HepG2 (cell line): ENCODE measurements around the gene F13B. TPM values are rescaled to one million over a fixed set of nuclear protein-coding genes. Genes with fewer than 3 reads are reported as not detected.
A peak's percentile ranks its signal among the peaks of the same experiment; 100 is the strongest.
"Not testable (repeated sequence)": the region's sequence is repeated elsewhere in the genome, so short reads cannot be mapped to it uniquely, and the experiment has no call there.

ENCODE experiments used
- ARHGAP35 ChIP-seq: sonication (generic); formaldehyde crosslinking; IDR thresholded peaks from 2 replicates; pipeline ENCODE4 v1.9.0; 2022; ENCODE audit warnings: mild to moderate bottlenecking, inconsistent platforms, moderate library complexity, missing genetic modification reagents, borderline replicate concordance
- FOXK1 ChIP-seq: sonication (generic); formaldehyde crosslinking; IDR thresholded peaks from 2 replicates; pipeline ENCODE4 v1.4.0; 2020; ENCODE audit warnings: low read depth, missing genetic modification reagents, borderline replicate concordance
- GATAD1 ChIP-seq: IDR thresholded peaks from 2 replicates; pipeline ENCODE4 v1.6.1; 2016; ENCODE audit warnings: missing genetic modification reagents, missing compliant biosample characterization
- NONO ChIP-seq, 2 experiments: fragments of 450-650 bp in 1 of 2; sonication (generic) in 1 of 2; formaldehyde crosslinking in 1 of 2; IDR thresholded peaks in 1 of 2; conservative IDR thresholded peaks in 1 of 2; 2 replicates each; pipeline versions ENCODE4 v1.6.1 to v1.8.0; 2017 to 2022; ENCODE audit warnings: mild to moderate bottlenecking in 1 of 2, missing genetic modification reagents in 1 of 2, moderate library complexity in 1 of 2
- POLR2A ChIP-seq, 2 experiments: IDR thresholded peaks; 2 replicates each; pipeline ENCODE4 v1.6.1; 2011; ENCODE audit warnings: low read depth in 2 of 2, low read length in 2 of 2, mild to moderate bottlenecking in 1 of 2, moderate library complexity in 1 of 2; ENCODE audit not compliant: insufficient read depth in 1 of 2
- ZNF337 ChIP-seq: sonication (generic); formaldehyde crosslinking; IDR thresholded peaks from 2 replicates; pipeline ENCODE4 v1.5.1; 2020; ENCODE audit warnings: missing genetic modification reagents, low read depth, mild to moderate bottlenecking, borderline replicate concordance
- ZNF772 ChIP-seq: sonication (generic); formaldehyde crosslinking; IDR thresholded peaks from 2 replicates; pipeline ENCODE4 v1.5.0; 2020; ENCODE audit warnings: mild to moderate bottlenecking, missing genetic modification reagents
- polyA plus RNA-seq, 8 experiments: library from polyadenylated mRNA; depleted of rRNA in 3 of 8; stranded (reverse) in 7 of 8; unstranded in 1 of 8; fragments of >200 nt; fragmentation: Illumina TruSeq in 4 of 8; extraction: Trizol in 4 of 8; gene quantifications; 2 replicates each; pipeline versions ENCODE4 v1.2.1 to v1.2.3, GENCODE V29; 2011 to 2016; ENCODE audit warnings: low read depth in 4 of 8, missing spikeins in 1 of 8, mixed read lengths in 1 of 8; ENCODE audit not compliant: insufficient read depth in 1 of 8
- total RNA-seq, 5 experiments: library from RNA; depleted of rRNA; stranded (reverse); fragments of >200 nt; fragmentation: Illumina TruSeq; extraction: Trizol; gene quantifications; 2 replicates each; pipeline ENCODE4 v1.2.3, GENCODE V29; 2016; ENCODE audit warnings: low read depth in 1 of 5
- TF ChIP-seq, protein P1 (sequence below): sonication (generic); formaldehyde crosslinking; IDR thresholded peaks from 2 replicates; pipeline ENCODE4 v1.4.0; 2020; ENCODE audit warnings: missing genetic modification reagents, borderline replicate concordance
- TF ChIP-seq, protein P2 (sequence below): sonication (generic); formaldehyde crosslinking; IDR thresholded peaks from 2 replicates; pipeline ENCODE4 v1.4.0; 2020; ENCODE audit warnings: missing genetic modification reagents, borderline replicate concordance
- TF ChIP-seq, protein P3 (sequence below): sonication (generic); formaldehyde crosslinking; IDR thresholded peaks from 2 replicates; pipeline ENCODE4 v1.5.1; 2020; ENCODE audit warnings: mild to moderate bottlenecking, missing genetic modification reagents, borderline replicate concordance
- TF ChIP-seq, protein P4 (sequence below): sonication (generic); formaldehyde crosslinking; IDR thresholded peaks from 2 replicates; pipeline ENCODE4 v1.4.0; 2020; ENCODE audit warnings: missing genetic modification reagents

The F13B gene
- total and polyA plus RNA-seq, 2 of the 13 experiments (the other 11 are each of a cell fraction or from before 2014, with no cell fraction given): 0.41 to 2.7 TPM

DNA sequence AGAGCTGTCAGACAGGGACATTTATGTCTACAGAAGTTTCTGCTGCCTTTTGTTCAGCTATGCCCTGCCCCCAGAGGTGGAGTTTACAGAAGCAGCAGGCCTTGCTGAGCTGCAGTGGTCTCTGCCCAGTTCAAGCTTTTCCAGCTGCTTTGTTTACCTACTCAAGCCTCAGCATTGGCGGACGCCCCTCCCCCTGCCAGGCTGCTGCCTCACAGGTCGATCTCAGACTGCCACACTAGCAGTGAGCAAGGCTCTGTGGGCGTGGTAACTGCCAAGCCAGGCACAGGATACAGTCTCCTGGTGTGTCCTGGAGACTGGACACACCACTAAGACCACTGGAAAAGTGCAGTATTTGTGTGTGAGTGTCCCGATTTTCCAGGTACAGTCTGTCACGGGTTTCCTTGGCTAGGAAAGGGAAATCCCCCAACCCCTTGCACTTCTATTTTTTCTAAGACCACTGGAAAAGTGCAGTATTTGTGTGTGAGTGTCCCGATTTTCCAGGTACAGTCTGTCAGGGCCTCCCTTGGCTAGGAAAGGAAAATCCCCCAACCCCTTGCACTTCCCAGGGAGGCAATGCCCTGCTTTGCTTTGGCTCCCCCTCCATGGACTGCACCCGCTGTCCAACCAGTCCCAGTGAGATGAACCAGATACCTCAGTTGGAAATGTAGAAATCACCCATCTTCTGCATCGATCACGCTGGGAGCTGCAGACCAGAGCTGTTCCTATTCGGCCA lies 75.0 kb downstream of the F13B start (continued):
- TF ChIP-seq, protein P1, sequence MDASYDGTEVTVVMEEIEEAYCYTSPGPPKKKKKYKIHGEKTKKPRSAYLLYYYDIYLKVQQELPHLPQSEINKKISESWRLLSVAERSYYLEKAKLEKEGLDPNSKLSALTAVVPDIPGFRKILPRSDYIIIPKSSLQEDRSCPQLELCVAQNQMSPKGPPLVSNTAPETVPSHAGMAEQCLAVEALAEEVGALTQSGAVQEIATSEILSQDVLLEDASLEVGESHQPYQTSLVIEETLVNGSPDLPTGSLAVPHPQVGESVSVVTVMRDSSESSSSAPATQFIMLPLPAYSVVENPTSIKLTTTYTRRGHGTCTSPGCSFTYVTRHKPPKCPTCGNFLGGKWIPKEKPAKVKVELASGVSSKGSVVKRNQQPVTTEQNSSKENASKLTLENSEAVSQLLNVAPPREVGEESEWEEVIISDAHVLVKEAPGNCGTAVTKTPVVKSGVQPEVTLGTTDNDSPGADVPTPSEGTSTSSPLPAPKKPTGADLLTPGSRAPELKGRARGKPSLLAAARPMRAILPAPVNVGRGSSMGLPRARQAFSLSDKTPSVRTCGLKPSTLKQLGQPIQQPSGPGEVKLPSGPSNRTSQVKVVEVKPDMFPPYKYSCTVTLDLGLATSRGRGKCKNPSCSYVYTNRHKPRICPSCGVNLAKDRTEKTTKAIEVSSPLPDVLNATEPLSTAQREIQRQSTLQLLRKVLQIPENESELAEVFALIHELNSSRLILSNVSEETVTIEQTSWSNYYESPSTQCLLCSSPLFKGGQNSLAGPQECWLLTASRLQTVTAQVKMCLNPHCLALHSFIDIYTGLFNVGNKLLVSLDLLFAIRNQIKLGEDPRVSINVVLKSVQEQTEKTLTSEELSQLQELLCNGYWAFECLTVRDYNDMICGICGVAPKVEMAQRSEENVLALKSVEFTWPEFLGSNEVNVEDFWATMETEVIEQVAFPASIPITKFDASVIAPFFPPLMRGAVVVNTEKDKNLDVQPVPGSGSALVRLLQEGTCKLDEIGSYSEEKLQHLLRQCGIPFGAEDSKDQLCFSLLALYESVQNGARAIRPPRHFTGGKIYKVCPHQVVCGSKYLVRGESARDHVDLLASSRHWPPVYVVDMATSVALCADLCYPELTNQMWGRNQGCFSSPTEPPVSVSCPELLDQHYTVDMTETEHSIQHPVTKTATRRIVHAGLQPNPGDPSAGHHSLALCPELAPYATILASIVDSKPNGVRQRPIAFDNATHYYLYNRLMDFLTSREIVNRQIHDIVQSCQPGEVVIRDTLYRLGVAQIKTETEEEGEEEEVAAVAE (CRISPR knock-in tag): peak; percentile 29; the same call in 1 of the 2 replicates
- TF ChIP-seq FOXK1 (CRISPR knock-in tag): peak; percentile 75
- TF ChIP-seq, protein P2, sequence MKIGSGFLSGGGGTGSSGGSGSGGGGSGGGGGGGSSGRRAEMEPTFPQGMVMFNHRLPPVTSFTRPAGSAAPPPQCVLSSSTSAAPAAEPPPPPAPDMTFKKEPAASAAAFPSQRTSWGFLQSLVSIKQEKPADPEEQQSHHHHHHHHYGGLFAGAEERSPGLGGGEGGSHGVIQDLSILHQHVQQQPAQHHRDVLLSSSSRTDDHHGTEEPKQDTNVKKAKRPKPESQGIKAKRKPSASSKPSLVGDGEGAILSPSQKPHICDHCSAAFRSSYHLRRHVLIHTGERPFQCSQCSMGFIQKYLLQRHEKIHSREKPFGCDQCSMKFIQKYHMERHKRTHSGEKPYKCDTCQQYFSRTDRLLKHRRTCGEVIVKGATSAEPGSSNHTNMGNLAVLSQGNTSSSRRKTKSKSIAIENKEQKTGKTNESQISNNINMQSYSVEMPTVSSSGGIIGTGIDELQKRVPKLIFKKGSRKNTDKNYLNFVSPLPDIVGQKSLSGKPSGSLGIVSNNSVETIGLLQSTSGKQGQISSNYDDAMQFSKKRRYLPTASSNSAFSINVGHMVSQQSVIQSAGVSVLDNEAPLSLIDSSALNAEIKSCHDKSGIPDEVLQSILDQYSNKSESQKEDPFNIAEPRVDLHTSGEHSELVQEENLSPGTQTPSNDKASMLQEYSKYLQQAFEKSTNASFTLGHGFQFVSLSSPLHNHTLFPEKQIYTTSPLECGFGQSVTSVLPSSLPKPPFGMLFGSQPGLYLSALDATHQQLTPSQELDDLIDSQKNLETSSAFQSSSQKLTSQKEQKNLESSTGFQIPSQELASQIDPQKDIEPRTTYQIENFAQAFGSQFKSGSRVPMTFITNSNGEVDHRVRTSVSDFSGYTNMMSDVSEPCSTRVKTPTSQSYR: peak; percentile 98
- TF ChIP-seq, protein P3, sequence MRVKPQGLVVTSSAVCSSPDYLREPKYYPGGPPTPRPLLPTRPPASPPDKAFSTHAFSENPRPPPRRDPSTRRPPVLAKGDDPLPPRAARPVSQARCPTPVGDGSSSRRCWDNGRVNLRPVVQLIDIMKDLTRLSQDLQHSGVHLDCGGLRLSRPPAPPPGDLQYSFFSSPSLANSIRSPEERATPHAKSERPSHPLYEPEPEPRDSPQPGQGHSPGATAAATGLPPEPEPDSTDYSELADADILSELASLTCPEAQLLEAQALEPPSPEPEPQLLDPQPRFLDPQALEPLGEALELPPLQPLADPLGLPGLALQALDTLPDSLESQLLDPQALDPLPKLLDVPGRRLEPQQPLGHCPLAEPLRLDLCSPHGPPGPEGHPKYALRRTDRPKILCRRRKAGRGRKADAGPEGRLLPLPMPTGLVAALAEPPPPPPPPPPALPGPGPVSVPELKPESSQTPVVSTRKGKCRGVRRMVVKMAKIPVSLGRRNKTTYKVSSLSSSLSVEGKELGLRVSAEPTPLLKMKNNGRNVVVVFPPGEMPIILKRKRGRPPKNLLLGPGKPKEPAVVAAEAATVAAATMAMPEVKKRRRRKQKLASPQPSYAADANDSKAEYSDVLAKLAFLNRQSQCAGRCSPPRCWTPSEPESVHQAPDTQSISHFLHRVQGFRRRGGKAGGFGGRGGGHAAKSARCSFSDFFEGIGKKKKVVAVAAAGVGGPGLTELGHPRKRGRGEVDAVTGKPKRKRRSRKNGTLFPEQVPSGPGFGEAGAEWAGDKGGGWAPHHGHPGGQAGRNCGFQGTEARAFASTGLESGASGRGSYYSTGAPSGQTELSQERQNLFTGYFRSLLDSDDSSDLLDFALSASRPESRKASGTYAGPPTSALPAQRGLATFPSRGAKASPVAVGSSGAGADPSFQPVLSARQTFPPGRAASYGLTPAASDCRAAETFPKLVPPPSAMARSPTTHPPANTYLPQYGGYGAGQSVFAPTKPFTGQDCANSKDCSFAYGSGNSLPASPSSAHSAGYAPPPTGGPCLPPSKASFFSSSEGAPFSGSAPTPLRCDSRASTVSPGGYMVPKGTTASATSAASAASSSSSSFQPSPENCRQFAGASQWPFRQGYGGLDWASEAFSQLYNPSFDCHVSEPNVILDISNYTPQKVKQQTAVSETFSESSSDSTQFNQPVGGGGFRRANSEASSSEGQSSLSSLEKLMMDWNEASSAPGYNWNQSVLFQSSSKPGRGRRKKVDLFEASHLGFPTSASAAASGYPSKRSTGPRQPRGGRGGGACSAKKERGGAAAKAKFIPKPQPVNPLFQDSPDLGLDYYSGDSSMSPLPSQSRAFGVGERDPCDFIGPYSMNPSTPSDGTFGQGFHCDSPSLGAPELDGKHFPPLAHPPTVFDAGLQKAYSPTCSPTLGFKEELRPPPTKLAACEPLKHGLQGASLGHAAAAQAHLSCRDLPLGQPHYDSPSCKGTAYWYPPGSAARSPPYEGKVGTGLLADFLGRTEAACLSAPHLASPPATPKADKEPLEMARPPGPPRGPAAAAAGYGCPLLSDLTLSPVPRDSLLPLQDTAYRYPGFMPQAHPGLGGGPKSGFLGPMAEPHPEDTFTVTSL (CRISPR knock-in tag): peak; percentile 30; the same call in 1 of the 2 replicates
- 0 out of 2 replicates have a peak, but pooled peaks have one; percentile 27 for TF ChIP-seq ARHGAP35 (CRISPR knock-in tag)
- peak; percentile 59 for TF ChIP-seq GATAD1
- TF ChIP-seq ZNF337: peak; percentile 91; the same call in 1 of the 2 replicates
- TF ChIP-seq ZNF772 (CRISPR knock-in tag): peak; percentile 65; the same call in 1 of the 2 replicates
- peak; percentile 54 to 55; a peak in 3 of 4 replicates for TF ChIP-seq POLR2A (IDR thresholded peaks at IDR 0.05; ENCODE audit: insufficient read depth in 1 of 2, low read depth in 2 of 2, low read length in 2 of 2)
- TF ChIP-seq NONO (IDR thresholded peaks at IDR 0.05): not testable (repeated sequence)
- TF ChIP-seq NONO (CRISPR knock-in tag; conservative IDR thresholded peaks at IDR 0.05): peak; percentile 68
- TF ChIP-seq, protein P4, sequence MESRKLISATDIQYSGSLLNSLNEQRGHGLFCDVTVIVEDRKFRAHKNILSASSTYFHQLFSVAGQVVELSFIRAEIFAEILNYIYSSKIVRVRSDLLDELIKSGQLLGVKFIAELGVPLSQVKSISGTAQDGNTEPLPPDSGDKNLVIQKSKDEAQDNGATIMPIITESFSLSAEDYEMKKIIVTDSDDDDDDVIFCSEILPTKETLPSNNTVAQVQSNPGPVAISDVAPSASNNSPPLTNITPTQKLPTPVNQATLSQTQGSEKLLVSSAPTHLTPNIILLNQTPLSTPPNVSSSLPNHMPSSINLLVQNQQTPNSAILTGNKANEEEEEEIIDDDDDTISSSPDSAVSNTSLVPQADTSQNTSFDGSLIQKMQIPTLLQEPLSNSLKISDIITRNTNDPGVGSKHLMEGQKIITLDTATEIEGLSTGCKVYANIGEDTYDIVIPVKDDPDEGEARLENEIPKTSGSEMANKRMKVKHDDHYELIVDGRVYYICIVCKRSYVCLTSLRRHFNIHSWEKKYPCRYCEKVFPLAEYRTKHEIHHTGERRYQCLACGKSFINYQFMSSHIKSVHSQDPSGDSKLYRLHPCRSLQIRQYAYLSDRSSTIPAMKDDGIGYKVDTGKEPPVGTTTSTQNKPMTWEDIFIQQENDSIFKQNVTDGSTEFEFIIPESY (CRISPR knock-in tag): 0 out of 2 replicates have a peak, but pooled peaks have one; percentile 11
